SHP77 treated with DMSO at 0.1 percent for 48 hours (cell line): Measurements from ENCODE around the gene PEX19.

Experiments
- DNase-seq: peaks from one replicate; lab custom pipeline; 2025; lab: John Stamatoyannopoulos, UW

PEX19 gene

DNA sequence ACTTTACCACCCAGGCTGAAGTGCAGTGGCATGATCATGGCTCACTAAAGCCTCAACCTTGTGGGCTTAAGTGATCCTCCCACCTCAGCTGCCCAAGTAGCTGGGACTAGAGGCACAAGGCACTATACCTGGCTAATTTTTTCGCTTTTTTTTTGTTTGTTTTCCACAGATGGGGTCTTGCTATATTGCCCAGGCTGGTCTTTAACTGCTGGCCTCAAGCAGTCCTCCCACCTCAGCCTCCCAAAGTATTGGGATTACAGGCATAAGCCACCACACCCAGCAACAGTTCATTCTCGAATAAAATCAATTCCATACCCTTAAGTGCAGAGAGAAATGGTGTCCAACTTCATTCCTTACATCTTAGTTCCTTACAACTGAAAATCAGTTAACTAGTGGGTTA is 47.4 kb downstream of the PEX19 start:
- no peak for DNase-seq

DNA sequence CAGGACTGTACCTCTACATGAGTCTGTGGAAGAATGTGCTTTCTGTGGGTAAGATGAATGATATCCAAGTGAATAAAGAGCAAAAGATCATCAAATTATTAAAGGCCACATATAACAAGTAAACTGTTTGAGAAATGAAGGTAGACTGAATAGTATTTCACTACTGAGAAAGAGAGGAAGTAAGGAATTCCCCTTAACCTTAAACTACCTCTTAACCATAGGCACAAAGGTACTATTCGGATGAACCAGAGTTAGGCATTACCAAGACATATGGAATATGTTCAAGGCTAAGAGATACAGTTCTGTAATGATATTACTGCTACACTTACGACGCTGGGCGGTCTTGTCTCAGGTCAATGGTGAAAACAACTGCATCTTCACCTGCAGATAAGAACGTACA is 48.1 kb downstream of the PEX19 start:
- no peak for DNase-seq

DNA sequence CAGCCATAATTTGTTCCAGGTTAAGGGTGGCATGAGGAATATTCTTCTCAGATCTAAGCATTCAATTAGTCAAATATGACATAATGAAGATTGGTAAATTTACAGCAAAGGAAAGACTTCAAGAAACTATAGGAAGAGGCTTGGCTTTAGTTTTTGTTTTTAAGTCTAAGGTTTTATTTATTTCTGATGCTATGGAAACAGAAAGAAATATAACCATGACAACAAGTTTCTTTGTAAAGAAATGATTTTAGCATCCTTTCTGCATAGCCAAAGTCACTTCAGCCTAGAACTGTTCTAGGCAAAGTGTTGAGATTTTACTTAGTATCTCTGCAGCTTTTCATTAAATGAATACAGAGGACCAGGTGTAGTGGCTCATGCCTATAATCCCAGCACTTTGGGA is 52.0 kb downstream of the PEX19 start:
- no peak for DNase-seq

DNA sequence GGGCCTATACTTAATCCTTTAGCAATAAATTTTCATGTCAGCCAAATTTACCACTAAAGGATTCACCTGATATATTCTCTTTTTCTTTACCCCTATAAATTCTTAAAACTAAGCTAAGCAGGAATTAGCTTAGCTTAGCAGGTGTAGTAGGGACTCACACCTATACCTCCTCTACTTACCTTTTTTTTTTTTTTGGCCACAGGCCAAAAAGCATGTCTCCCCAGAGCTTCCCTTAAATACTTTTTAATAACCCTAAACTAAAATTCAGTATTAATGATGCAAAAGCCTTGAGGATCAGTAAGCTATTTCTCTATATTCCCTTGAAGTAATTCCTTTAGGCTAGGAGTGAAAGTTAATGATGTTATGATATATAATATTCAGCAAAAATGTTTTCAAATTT is 56.5 kb downstream of the PEX19 start:
- DNase-seq: no peak

DNA sequence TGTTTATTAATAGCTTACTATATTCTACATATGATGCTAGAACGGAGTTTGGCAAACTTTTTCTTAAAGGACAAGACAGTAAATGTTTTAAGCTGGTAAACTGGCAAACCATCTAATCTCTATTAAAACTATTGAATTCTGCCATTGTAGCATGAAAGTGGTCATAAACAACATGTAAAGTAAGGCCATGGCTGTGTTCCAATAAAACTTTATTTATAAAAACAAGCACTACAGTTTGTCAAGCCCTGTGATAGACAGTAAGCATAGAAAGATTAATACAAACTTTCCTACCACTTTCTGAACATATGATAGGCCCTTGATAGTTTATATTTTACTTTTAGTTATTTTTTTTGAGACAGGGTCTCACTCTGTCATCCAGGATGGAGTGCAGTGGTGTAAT is 57.4 kb downstream of the PEX19 start:
- no peak for DNase-seq

DNA sequence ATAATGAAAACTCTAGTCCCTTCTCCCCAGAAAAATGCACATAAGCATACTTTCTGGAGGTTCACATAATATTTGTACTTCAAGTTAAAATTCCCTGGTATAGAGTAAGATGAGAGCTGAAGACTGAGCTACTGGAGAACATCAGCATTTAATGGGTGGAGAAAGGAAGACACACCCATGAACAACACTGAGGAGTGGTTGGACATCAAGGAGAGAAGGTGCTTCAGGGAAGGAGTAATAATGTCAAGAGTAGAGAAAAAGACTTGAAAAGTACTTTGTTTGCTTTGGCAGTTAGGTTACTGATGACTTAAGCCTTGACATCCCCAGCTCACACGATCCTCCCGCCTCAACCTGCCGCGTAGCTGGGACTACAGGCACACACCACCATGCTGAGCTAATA is 57.9 kb downstream of the PEX19 start:
- DNase-seq: no peak
